NCI-H1436 treated with DMSO at 0.1 percent for 48 hours (cell line): ENCODE data around the gene MEX3A.
A peak's percentile ranks its signal among the peaks of the same experiment; 100 is the strongest.

Experiments
- DNase-seq: peaks from one replicate; lab custom pipeline; 2025; lab: John Stamatoyannopoulos, UW

MEX3A gene

GRCh38 chr1:156102633-156103511, 20.6 kb upstream of the MEX3A start:
- no peak for DNase-seq

- DNase-seq: no peak
Measured at GRCh38 chr1:156101880-156102279, 19.6 kb upstream of the MEX3A start.

DNA sequence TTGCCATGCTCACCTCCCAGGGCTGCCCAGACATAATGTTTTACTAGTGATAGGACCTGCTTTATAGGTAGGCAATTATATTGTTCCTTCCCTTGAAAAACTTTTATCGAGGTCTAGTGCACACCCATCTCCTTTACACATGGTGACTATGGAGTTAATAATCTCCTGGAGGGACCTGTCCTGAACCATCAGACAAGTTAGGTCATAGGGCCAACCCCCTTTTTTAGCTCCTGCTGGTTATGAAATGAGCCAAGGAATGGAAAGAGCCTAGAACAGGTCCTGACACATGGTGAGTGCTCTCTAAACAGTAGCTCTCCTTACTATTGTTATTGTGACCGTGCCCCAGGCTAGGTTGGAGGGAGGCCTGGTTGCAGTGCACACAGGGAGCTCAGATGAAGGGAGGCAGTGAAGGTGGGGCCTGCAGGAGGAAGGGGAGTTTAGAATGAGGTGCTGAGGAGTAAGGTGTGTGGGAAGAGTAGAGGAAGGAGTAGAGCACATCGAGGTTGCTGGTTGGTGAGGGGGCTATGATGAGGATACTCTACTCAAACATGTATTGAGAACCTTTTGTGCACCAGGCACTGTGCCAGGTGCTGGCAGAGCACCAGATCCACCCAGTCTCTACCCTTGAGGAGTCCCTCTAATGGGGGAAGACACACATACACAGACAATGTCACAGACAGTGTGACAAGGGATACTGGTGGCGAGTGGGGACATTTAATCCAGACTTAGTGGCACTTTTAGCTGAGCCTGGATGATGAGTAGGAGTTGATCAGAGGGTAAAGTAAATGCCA, 18.1 kb upstream of the MEX3A start:
- peak; percentile 9 for DNase-seq

DNA sequence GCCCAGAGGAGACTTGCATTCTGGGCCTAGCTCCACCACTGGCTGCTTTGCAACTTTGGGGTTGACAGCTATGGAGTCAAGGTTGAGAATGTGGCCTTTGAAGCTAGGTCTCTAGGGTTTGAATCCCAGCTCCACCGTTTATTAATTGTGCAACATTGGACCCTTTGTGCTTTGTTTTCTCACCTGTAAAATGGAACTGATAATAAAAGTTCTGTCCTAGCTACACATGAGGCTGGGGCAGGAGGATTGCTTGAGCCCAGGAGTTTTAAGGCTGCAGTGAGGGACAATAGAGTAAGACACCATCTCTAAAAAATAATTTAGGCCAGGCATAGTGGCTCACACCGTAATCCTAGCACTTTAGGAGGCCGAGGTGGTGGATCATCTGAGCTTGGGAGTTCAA, 17.0 kb upstream of the MEX3A start:
- DNase-seq: no peak

GRCh38 chr1:156098784-156099183, 16.5 kb upstream of the MEX3A start:
- DNase-seq: no peak

DNA sequence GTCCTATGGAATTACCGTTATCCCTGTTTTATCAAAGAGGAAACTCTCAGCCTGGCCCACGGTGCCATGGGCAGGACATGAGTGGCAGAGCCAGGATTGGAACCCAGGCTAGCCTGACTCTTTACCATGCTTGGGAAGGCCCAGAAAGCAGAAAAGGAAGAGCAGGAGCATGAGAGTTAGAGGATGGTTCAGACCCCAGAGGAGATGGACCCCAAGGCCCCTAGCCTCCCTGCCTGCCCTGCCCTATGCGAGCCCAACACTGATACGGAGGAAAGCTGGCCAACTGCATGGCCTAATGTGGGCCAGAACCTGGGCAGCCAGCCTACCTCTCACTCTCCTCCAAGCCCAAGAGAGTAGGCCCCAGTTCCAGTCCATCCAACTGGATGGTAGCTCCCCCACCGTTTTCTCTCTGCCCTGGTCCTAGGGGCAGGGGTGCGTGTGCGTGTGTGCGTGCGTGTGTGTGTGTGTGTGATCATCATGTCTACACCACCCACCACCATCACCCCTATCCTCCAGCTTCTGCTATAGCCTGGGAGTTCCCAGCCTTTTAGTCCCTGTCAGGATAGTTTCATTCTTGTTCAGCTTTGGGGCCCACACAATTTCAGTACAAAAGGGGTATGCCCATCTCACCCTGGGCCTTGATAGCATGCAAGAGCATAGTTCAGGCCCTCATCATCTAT, 15.4 kb upstream of the MEX3A start:
- no peak for DNase-seq

DNA sequence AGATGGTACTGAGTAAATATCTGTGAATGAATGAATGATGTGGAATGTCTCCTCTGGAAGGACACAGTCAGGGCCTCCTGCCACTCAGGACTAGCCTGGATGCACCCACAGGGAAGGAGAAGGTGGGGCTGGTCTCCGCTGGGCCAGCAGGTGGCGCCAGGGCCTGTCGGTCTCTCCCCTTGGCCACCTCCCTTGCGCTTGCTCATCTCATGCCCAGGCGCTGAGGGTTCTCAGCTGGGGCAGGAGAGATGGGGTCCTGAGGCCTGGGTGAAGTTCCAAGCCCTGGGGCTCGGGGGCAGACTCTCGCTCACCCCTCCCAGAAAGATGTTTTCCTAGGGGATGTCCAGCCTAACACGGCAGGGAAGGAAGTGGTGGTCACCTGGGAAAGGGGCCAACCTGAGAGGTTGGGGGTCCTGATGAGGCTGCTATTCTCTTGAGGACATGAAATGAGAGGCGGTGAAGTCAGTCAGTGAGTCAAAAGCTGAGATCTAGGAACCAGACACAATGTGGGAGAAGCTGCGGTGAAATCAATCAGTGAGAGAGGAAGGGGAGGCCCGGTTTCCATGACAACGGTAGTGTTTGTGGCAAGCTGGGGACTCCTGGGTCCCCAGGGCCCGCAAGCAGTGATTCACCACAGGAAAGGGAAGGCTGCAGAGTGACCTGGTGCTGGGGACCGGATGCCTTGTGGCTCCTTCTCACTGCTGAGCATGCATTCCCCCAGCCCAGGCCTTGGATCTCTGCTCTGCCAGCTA, 14.6 kb upstream of the MEX3A start:
- DNase-seq: peak; percentile 32

- DNase-seq: no peak
Measured at GRCh38 chr1:156095906-156096508, 13.7 kb upstream of the MEX3A start.

DNA sequence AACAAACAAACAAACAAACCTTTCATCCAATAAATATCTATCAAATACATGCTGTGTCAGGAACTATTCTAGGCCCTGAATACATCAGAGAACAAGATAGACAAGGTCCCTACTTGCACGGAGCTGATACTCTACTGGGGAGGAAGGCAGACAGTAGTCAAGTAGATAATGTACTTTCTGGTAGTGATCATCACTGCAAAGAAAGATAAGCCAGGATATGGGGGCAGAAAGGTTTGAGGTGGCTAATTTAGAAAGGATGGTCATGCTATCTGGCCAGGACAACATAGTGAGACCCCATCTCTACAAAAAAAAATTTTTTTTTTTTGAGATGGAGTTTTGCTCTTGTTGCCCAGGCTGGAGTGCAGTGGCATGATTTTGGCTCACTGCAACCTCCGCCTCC, 9.3 kb upstream of the MEX3A start:
- DNase-seq: no peak

- DNase-seq: no peak
Measured at GRCh38 chr1:156090840-156091188, 8.5 kb upstream of the MEX3A start.

- no peak for DNase-seq
Measured at GRCh38 chr1:156090138-156090839, 8.0 kb upstream of the MEX3A start.

- peak; percentile 20 for DNase-seq
Measured at GRCh38 chr1:156089704-156090103, 7.4 kb upstream of the MEX3A start.

DNA sequence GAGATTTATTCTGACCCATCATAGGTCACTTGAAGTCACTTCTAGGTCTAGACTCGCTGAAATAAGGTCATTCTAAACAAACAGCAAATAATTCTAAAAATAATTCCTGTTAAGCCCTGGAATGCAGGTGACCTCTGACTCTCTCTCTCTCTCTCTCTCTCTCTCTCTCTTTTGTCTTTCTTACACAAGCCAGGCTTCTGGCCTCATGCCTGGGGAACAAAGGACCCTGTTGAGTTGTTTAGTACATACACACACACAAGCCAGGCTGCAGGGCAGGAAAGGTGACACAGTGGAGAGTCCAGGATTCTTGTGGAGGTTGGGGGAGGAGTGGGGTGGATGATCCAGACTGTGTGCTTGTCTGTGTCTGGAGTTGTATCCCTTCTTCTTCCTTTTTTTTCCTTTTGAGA, 4.0 kb upstream of the MEX3A start:
- DNase-seq: no peak

GRCh38 chr1:156083800-156084790, 1.8 kb upstream of the MEX3A start:
- no peak for DNase-seq

DNA sequence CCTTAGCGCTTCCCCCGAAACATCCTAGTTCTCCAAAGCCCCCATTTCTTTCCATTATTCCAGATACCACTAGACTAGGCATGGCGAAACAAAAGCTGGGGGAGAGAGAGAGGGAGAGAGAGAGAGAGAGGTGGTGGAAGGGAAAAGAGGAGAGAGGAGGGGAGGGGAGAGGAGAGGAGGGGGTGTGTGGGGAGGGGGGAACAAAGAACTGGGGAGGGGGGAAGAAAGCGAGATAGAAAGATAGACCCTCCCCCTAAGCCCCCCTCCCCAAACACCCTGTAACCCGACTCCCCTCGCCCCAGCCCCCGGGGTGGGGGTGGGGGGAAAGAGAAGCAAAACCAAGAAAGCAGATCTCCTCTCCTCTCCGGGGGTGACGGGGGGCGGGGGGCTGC, 352 bp downstream of the MEX3A start:
- DNase-seq: no peak

DNA sequence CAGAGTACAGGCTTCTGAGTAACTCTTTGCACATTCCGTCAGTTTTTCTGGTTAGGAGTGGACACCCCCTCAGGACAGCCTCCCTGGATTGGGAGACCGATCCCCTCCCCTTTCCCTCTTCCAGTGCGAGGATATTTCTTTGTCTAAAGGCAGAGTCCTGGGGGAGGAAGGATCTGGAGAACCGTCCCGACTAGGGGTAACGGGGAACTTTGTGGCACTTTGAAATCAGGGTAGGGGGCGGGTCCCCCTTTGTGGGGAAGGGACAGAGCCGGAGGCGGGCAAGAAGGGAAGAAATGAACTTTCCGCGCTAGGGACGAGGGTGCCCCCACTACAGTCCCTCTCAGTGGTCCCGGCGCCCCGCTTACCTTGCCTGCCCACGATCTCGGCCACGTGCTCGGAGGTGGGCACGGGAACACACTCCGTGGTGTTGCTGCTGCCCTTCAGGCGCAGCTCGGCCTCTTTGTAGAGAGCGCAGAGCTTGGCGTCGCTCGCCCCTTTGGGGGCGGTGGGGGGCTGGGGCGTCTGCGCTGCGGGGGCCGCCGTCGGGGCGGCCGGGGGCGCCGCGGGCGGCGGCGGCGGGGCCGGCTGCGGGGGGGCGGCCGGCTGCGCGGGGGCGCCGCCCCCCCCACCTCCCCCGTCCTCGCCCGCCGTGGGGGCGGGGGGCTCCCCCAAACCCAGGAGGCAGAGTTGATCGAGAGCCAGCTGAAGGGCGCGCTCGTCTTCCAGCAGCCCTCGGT, 917 bp downstream of the MEX3A start:
- no peak for DNase-seq

DNA sequence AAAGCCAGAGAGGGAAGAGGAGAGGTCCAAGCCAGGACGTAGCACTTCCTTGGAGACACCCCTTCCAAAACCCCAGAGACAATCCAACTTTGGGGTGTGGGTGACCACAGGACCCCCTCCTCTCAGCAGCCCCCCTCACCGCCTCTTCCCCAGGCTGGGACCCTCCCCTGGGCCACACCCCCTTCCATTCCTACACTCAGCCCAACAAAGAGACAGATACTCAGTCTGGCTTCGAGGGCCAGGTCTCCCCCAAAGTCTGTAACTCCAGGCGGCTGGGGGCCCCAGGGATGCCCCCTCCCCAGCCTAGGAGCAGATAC, 1.4 kb downstream of the MEX3A start:
- DNase-seq: no peak

DNA sequence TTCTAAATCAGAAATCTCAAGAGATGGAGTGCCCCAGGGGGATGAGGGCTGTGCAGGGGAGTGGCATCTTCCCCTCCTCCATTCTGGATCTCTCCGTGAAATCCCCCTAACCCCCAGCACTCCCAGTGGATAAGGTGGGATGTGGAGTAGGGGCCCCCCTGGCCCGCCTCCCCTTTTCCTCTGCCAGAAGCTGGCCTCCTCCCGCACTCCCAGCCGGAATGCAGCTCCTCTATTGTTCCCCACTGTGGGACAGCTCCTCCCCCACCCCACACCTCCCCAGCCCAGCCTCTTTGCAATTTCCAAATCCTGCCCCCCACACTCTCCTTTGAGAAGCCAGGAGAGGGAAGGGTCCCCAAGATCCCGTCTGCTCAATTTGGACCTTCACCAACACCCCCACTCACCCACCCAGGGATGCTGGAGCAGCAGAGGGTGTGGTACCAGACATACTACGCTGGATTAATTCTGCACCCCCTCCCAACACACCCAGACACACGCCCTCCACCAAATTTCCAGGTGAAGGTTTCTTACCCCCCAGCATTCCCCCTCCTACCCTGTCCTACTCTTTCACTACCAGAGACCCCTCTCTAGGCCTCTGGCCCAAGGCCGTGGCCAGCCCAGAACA, 1.9 kb downstream of the MEX3A start:
- DNase-seq: no peak

DNA sequence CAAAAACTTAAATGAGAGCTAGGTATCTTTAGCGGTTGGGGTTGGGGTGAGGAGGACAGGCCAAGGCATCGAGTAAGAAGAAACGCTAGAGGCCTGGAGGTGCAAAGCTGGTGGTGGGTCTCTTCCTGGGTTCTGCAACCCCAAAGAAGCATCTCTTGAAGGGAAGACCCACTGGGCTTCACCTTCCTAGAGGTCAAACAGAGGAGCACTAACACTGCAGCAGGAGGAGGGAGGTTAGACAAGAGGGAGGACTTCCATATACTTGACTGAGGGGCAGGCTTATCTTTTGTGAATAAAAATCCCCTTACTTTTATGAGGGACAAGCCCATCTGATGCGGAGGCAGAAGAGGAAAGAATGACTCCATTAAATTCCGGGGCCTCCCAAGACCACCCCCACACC, 2.5 kb downstream of the MEX3A start:
- no peak for DNase-seq
